GM12891 (cell line): Measurements from ENCODE around the gene NEGR1.

ENCODE experiments used
- DNase-seq: peaks from one replicate; pipeline ENCODE4 v3.0.0; 2011; ENCODE audit warnings: low spot score; ENCODE audit not compliant: insufficient read length
- FAIRE-seq: peaks from 2 replicates; lab custom pipeline; 2011; peaks lifted over from hg19 to GRCh38; lab: Jason Lieb, UNC
- PAX5 ChIP-seq: IDR thresholded peaks from 2 replicates; pipeline ENCODE4 v1.6.1; 2011; ENCODE audit warnings: low read length, moderate library complexity, mild to moderate bottlenecking; ENCODE audit not compliant: insufficient read depth, severe bottlenecking
- POLR2A ChIP-seq: IDR thresholded peaks from 2 replicates; pipeline ENCODE4 v1.6.1; 2011; ENCODE audit warnings: low read depth, low read length, control low read depth
- POLR2AphosphoS5 ChIP-seq: IDR thresholded peaks from 2 replicates; pipeline ENCODE4 v1.6.1; 2011; ENCODE audit warnings: low read depth, low read length, control low read depth
- POU2F2 ChIP-seq: IDR thresholded peaks from 2 replicates; pipeline ENCODE4 v1.6.1; 2011; ENCODE audit warnings: low read depth, mild to moderate bottlenecking, control low read depth, low read length, moderate library complexity
- SPI1 ChIP-seq: IDR thresholded peaks from 2 replicates; pipeline ENCODE4 v1.6.1; 2011; ENCODE audit warnings: low read depth, low read length, control low read depth
- TAF1 ChIP-seq: IDR thresholded peaks from 2 replicates; pipeline ENCODE4 v1.6.1; 2011; ENCODE audit warnings: low read depth, low read length, control low read depth

Gene NEGR1

DNA sequence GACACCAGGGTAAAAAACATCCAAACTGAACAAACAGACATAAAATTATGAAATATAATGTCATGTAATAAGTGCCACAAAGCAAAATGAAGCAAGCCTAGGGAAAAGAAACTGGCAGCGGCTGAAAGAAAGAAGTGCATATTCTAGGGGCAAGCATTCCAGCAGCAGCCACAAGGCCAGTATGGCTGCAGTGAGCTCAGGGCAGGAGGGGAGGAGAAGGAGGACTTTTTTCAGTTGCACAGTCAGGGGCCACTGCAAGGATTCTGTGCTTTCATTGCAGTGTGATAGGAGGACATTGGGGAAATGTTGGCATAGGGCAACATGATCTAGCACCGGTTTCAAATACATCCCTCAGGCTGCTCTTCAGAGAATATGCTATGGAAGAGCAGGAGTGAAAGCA is 263.8 kb downstream of the NEGR1 start:
- TF ChIP-seq SPI1 (no peak), POLR2AphosphoS5 (no peak), POU2F2 (no peak), TAF1 (no peak), PAX5 (no peak), POLR2A (no peak)
- no peak for FAIRE-seq
- DNase-seq: no peak

GRCh38 chr1:72015006-72015405 is 267.3 kb downstream of the NEGR1 start:
- FAIRE-seq (no peak), DNase-seq (no peak)
- TF ChIP-seq POLR2AphosphoS5 (no peak), TAF1 (no peak), PAX5 (no peak), SPI1 (no peak), POLR2A (no peak), POU2F2 (no peak)

DNA sequence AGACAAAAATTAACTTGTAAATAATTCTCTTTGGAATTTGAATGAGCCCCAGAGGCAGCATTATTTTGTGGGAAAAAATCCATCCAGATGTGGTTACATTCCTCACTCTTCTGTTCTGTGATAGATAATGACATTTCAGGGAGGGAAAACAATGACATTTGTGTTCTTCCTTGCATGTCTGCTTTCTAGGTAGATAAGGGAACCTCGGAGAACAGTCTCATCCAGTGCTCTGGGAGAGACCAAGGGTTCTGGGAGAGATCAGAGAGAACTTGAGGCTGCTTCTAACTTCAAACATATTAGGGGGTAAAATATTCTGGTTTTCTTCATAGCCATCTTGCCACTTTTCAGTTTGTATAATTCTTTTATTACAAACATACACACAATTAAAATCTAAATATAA is 269.2 kb downstream of the NEGR1 start:
- FAIRE-seq: no peak
- TF ChIP-seq POU2F2 (no peak), POLR2A (no peak), POLR2AphosphoS5 (no peak), SPI1 (no peak), TAF1 (no peak), PAX5 (no peak)

DNA sequence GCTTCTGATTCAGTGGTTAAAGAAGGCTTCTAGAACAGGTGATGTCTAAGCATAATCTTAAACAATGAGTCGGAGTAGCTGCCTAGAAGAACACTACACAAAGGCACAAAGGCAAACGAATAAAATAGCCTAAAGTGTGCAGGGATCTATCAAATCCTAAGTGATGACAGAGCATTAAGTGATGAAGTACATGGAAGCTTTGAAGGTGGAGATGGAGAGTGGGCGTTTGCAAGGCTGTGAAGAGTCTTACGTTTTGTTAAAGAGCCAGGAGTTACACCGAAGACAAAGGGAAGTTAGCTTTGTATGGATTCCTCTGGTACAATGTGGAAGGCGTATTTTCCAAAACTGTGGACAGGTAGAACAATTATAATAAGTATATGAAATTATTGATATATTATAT is 270.6 kb downstream of the NEGR1 start:
- FAIRE-seq: no peak

More for the DNA sequence above, 269.2 kb downstream of the NEGR1 start:
- no peak for DNase-seq

GRCh38 chr1:72010094-72010431 is 272.3 kb downstream of the NEGR1 start:
- no peak for TF ChIP-seq SPI1
- TF ChIP-seq PAX5: no peak
- no peak for TF ChIP-seq POU2F2
- TF ChIP-seq POLR2AphosphoS5: no peak
- TF ChIP-seq POLR2A: no peak
- TF ChIP-seq TAF1: no peak
- FAIRE-seq (no peak), DNase-seq (no peak)

More for the DNA sequence above, 270.6 kb downstream of the NEGR1 start:
- no peak for DNase-seq
- TF ChIP-seq POU2F2 (no peak), PAX5 (no peak), TAF1 (no peak), POLR2AphosphoS5 (no peak), SPI1 (no peak), POLR2A (no peak)

DNA sequence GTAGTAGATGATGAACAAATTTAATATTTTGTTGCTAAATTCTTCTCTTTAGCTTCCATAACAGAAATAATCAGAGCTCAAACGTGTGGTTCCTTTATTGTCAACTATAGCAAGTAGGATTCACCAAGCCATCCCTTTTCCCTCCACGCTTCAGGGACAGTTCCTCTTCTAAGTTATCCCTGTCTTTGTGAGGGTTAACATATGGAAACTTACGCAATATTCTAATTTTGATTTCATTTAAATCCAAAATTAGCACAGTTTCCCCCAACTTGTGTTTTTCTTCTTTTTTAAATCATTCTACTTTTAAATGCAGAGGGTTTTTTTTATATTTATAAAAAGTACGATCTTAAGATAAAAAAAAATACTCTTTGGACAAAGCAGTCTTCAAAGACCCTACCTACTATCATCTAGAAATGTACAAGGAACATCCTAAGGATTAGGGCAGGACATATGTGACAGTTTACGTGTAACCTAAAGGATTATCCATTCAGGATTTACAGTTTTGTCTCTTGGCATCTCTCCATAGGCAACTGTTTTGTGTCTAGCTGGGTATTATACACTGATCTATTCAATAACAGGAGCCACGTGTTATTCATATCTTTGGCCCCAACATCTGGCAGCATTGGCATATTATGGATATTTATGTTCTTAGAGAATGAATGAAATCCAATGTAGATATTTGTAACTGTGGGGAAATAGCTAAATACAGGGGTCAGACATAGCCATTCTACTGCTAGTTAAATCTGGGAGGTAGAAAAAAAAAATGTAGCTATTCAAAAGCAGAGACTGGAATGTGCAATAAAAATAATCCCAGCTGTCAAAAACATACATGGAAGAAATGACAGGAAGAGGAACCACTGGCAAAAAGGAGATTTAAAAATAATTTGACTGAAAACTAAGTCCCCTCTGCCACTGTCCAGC is 272.9 kb downstream of the NEGR1 start:
- no peak for FAIRE-seq
- DNase-seq: no peak

GRCh38 chr1:72007312-72007711 is 275.0 kb downstream of the NEGR1 start:
- DNase-seq (no peak), FAIRE-seq (no peak)
- TF ChIP-seq POLR2AphosphoS5 (no peak), SPI1 (no peak), TAF1 (no peak), POLR2A (no peak), POU2F2 (no peak), PAX5 (no peak)

More for the DNA sequence above, 272.9 kb downstream of the NEGR1 start:
- TF ChIP-seq POLR2AphosphoS5 (no peak), SPI1 (no peak), PAX5 (no peak), POU2F2 (no peak), TAF1 (no peak), POLR2A (no peak)

DNA sequence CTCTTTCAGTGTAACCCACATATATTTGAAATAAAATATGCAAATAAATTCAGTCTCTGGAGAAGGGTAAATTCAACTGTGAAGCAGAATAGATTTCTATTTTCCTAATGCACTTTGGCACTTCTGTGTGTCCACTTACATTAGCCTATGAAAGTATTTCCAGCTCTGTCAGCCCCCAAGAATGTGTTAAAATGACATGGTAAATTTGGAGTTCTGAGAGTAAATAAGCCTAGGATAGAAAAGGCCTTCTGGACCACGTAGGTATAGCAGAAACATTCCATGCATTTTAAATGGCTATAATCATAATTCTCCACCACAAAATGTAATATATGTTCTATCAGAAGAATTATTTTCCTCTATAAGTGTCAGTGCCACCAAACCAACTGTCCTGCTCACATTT is 276.2 kb downstream of the NEGR1 start:
- FAIRE-seq (no peak), DNase-seq (no peak)
- TF ChIP-seq TAF1: no peak
- no peak for TF ChIP-seq PAX5
- TF ChIP-seq POLR2A: no peak
- no peak for TF ChIP-seq SPI1
- TF ChIP-seq POU2F2: no peak
- TF ChIP-seq POLR2AphosphoS5: no peak

DNA sequence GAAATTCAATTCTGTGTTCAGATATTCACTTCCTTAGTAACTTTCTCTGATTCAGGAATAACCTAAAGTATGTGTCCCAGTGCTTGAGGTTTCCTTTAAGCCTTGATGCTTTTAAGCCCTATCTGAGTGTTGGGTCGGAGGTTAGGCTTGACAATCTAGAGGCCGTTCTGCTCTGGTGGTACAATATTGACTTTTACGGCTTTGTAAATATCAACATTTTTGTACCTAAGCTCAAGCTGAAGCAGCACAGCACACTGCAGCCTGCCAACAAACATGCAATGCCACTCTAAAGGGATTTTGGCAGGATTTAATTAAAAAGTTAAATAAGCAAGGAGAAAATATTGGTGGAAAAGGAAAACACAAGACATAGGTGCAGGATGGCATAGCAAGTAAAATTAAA is 279.2 kb downstream of the NEGR1 start:
- FAIRE-seq (no peak), DNase-seq (no peak)
- TF ChIP-seq PAX5 (no peak), POLR2AphosphoS5 (no peak), POU2F2 (no peak), TAF1 (no peak), POLR2A (no peak), SPI1 (no peak)
